Body of pancreas (tissue), 4 donors: ENCODE measurements around the gene PLRG1. TPM values are rescaled to one million over a fixed set of nuclear protein-coding genes. Genes with fewer than 3 reads are reported as not detected.

ENCODE experiments used
- ATAC-seq: fragments of 150-250 bp; one replicate; pipeline ENCODE4 v1.9.1; 2016
- DNase-seq, 4 donors: peaks; one replicate each; pipeline ENCODE4 v3.0.0-alpha.2; 2019
- H3K27ac ChIP-seq, 4 donors: fragments of 200-600 bp; sonication (generic); 1 replicate in 3 of 4; 2 replicates in 1 of 4; pipeline versions ENCODE4 v1.5.1 to v1.6.1; 2016 to 2019; ENCODE audit warnings: mild to moderate bottlenecking in 1 of 4, mixed read lengths in 1 of 4, moderate library complexity in 1 of 4
- H3K27me3 ChIP-seq, 2 donors: fragments of 200-600 bp; sonication (generic); one replicate each; pipeline ENCODE4 v1.6.0; 2016; ENCODE audit warnings: mild to moderate bottlenecking in 1 of 2
- H3K36me3 ChIP-seq, 2 donors: fragments of 200-600 bp; sonication (generic); replicated peaks in 1 of 2; 2 replicates each; pipeline ENCODE4 v1.5.1; 2016; ENCODE audit warnings: low read depth in 2 of 2; ENCODE audit not compliant: insufficient read depth in 1 of 2
- H3K4me1 ChIP-seq: fragments of 200-600 bp; sonication (generic); one replicate; pipeline ENCODE4 v1.6.0; 2016
- H3K4me3 ChIP-seq, 2 donors: fragments of 200-600 bp; sonication (generic); 1 replicate in 1 of 2; 2 replicates in 1 of 2; pipeline ENCODE4 v1.5.1; 2016 to 2019
- H3K9me3 ChIP-seq, 3 donors: fragments of 200-600 bp; sonication (generic); 1 replicate in 2 of 3; 2 replicates in 1 of 3; pipeline ENCODE4 v1.5.1; 2016
- POLR2A ChIP-seq, 3 donors: fragments of 450-650 bp; IDR thresholded peaks; one replicate each; pipeline ENCODE4 v1.6.1; 2016; ENCODE audit warnings: antibody characterized with exemption in 3 of 3, mild to moderate bottlenecking in 2 of 3
- WGBS, 2 donors: methylation state at CpG; one replicate each; pipeline ENCODE4 v1.1.5; 2017; 5-methylcytosine and 5-hydroxymethylcytosine counted together
- intact Hi-C: fragments of 100-400 bp; cut with DNase I; formaldehyde crosslinking; loops from one replicate; pipeline ENCODE4 v1.15.1; 2023
- total RNA-seq, 2 donors: library from RNA; depleted of rRNA; stranded (reverse); fragments of >200 nt; gene quantifications; one replicate each; pipeline ENCODE4 v1.1.0, GENCODE V29; 2016
- TF ChIP-seq, protein P1 (sequence below), 7 experiments: fragments of 450-650 bp in 4 of 7; fragments of 200-600 bp in 3 of 7; sonication (generic) in 3 of 7; IDR thresholded peaks; one replicate each; pipeline ENCODE4 v1.5.1; 2016 to 2019; ENCODE audit warnings: antibody characterized with exemption in 7 of 7

The PLRG1 gene
- total RNA-seq, 2 donors from 2014 or later, result 15.2 to 25.2 TPM

DNA sequence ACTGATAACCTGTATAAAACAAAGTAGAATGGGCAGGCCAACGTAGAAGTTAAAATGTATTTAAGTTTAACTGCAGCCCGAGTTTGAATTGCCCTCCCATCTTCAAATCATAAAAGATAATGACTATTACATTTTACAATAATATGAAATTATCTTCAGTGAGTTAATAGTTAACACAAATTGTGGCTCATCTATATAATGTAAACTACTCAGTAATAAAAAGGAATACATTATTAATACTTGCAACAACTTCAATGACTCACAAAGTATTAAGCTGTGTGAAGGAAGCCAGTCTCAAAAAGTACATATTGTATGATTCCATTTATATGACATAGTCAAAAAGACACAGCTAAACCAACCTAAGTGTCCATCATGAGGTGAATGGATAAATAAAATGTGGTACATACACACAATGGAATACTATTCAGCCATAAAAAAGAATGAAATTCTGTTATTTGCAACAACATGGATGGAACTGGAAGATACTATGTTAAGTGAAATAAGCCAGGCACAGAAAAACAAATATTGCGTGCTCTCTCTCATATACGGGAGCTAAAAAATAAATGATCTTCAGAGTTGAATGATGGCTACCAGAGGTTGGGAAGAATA, 7.8 kb downstream of the PLRG1 start:
- DNase-seq (no peak), ATAC-seq (no peak)
- Histone ChIP-seq H3K4me3 (no peak overlapping the region), H3K9me3 (no peaks in the 10 kb centered on the region), H3K27me3 (no peaks in the 10 kb centered on the region), H3K36me3 (peaks cover 7 to 59% of the 10 kb centered on the region in 2 donors), H3K4me1 (no peaks in the 10 kb centered on the region), H3K27ac (no peak overlapping the region)
- WGBS, 2 donors, result 87 to 91% methylated on average over 4 of the region's 4 CpGs
- TF ChIP-seq, protein P1, sequence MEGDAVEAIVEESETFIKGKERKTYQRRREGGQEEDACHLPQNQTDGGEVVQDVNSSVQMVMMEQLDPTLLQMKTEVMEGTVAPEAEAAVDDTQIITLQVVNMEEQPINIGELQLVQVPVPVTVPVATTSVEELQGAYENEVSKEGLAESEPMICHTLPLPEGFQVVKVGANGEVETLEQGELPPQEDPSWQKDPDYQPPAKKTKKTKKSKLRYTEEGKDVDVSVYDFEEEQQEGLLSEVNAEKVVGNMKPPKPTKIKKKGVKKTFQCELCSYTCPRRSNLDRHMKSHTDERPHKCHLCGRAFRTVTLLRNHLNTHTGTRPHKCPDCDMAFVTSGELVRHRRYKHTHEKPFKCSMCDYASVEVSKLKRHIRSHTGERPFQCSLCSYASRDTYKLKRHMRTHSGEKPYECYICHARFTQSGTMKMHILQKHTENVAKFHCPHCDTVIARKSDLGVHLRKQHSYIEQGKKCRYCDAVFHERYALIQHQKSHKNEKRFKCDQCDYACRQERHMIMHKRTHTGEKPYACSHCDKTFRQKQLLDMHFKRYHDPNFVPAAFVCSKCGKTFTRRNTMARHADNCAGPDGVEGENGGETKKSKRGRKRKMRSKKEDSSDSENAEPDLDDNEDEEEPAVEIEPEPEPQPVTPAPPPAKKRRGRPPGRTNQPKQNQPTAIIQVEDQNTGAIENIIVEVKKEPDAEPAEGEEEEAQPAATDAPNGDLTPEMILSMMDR (IDR thresholded peaks at IDR 0.05), result no peak
- TF ChIP-seq POLR2A (IDR thresholded peaks at IDR 0.05), result no peak
- intact Hi-C loops, result no loop called here

DNA sequence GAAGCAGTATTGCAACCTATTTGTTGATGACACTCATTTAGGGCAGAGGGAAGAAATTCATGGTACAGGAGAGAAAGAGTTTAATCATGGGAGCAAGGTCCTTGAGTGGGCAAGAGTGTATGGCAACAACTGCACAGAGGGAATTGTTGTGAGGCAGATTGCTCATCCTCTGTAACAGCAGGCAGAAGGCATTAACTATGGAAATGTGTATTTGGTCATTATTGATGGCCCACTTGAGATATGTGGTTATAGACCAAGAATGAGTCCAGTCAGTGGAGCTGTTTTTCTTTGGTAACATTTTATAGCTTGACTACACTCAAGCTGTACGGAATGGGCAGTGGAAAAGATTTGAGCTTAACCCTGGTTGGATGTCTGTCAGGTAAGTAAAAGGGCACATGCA, 15.9 kb downstream of the PLRG1 start:
- intact Hi-C loops, result no loop called here
- Histone ChIP-seq H3K36me3 (peaks cover 7 to 13% of the 10 kb centered on the region in 2 donors), H3K4me3 (no peak overlapping the region), H3K27ac (no peak overlapping the region), H3K4me1 (no peaks in the 10 kb centered on the region), H3K27me3 (no peaks in the 10 kb centered on the region), H3K9me3 (no peaks in the 10 kb centered on the region)
- no peak for DNase-seq
- TF ChIP-seq, protein P1 (IDR thresholded peaks at IDR 0.05), result no peak
- TF ChIP-seq POLR2A (IDR thresholded peaks at IDR 0.05), result no peak
- WGBS, 2 donors, result 60 to 71% methylated on average over 1 of the region's 1 CpG
- ATAC-seq, result no peak

DNA sequence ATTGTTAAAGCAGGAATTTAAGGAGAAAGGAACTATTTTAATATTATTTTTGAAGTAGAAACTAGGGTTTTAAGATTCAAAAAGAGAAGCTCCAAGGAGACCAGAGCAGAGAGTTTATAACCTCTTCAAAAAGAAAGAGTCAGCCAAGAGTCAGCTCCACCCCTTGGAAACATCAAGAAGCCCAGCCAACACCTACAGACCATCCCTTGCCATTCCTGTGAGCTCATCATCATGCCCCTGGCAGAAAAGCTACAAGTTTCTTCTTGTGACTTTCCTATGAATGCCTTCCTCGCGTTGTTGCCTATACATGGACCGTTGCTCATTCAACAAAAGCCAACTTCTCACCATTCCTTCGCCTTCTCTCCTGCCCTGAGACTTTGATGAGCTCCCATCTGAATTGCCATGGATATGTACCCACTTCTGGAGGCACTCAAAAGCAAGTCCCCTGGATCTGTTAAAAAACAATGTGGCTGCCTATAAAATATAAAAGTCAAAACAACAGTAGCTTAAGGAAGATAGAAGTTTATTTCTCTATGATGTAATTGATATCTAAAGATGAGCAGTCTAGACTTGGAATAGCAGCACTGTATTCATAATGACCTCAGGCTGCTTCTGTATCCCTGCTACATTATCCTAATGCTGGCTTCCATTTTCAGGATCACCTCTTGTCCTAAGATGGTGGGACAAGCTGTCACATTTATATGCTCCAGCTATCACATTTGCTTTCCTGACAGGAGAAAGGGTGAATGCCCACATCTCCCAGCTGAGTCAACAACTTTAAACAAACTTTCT, 20.3 kb downstream of the PLRG1 start:
- WGBS, 2 donors, result 74 to 77% methylated on average over 4 of the region's 4 CpGs
- no peaks in the 10 kb centered on the region for H3K36me3 ChIP-seq
- DNase-seq (no peak), ATAC-seq (no peak)
- no peak overlapping the region for H3K4me3 ChIP-seq
- H3K4me1 ChIP-seq, result no peaks in the 10 kb centered on the region
- H3K27ac ChIP-seq, result no peak overlapping the region
- TF ChIP-seq, protein P1 (IDR thresholded peaks at IDR 0.05), result no peak
- no peak for TF ChIP-seq POLR2A (IDR thresholded peaks at IDR 0.05)
- no peaks in the 10 kb centered on the region for H3K9me3 ChIP-seq
- intact Hi-C loops, result no loop called here
- no peaks in the 10 kb centered on the region for H3K27me3 ChIP-seq

DNA sequence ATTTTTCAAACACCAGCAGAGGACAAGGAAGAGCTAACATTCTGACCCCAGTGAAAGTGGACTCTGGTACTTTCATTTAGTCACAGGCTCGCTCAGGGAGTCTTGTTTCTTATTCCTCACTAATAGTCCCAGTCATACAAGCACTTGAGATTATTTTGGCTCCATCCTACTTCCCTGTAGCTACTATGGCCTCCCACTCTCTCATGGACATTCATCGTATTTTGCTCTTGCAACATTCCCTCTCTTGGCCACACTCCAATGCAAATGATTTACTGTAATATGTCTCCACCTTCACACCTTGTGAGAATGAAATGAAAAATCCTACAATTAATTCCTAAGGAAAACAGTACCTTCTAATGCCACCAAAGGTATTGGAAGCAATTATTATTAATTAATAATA, 21.3 kb downstream of the PLRG1 start:
- intact Hi-C loops, result no loop called here
- ATAC-seq (no peak), DNase-seq (no peak)
- no peaks in the 10 kb centered on the region for H3K9me3 ChIP-seq
- H3K36me3 ChIP-seq, result no peaks in the 10 kb centered on the region
- no peak overlapping the region for H3K4me3 ChIP-seq
- TF ChIP-seq POLR2A (IDR thresholded peaks at IDR 0.05), result no peak
- TF ChIP-seq, protein P1 (IDR thresholded peaks at IDR 0.05), result no peak
- 48 to 53% methylated on average over 2 of the region's 2 CpGs for WGBS, 2 donors
- no peak overlapping the region for H3K27ac ChIP-seq
- no peaks in the 10 kb centered on the region for H3K4me1 ChIP-seq
- no peaks in the 10 kb centered on the region for H3K27me3 ChIP-seq
